Naive thymus-derived CD4-positive, alpha-beta T cell (primary cell): ENCODE measurements around the gene CDH6. TPM values are rescaled to one million over a fixed set of nuclear protein-coding genes. Genes with fewer than 3 reads are reported as not detected.

ENCODE experiments used
- ATAC-seq: fragments of 150-1000 bp; cut with Tn5 transposase; 2 replicates; pipeline ENCODE4 v1.10.0; 2021; ENCODE audit warnings: mild to moderate bottlenecking, moderate library complexity
- CTCF ChIA-PET: fragments of 350-600 bp; sonication (Branson Sonifier 250); formaldehyde crosslinking; loops from one replicate; lab custom pipeline; 2021; ENCODE audit warnings: antibody characterized with exemption; lab: Charles Lee
- POLR2A ChIA-PET: fragments of 350-600 bp; sonication (Branson Sonifier 250); formaldehyde crosslinking; loops from one replicate; lab custom pipeline; 2021; ENCODE audit warnings: antibody characterized with exemption, inconsistent platforms; lab: Charles Lee
- DNase-seq, 9 donors: peaks; one replicate each; pipeline versions ENCODE4 v3.0.0 to v3.0.0-alpha.2; 2020 to 2022; ENCODE audit warnings: mixed read lengths in 1 of 9
- H3K27ac ChIP-seq: one replicate; pipeline ENCODE4 v1.7.0; 2013; ENCODE audit warnings: mild to moderate bottlenecking, low read depth, low read length, moderate library complexity
- H3K27me3 ChIP-seq, 2 donors: one replicate each; pipeline ENCODE4 v1.7.0; 2013; ENCODE audit warnings: low read length in 2 of 2, mild to moderate bottlenecking in 2 of 2, moderate library complexity in 2 of 2; ENCODE audit not compliant: control insufficient read depth in 2 of 2, insufficient read depth in 2 of 2
- H3K36me3 ChIP-seq, 3 experiments: 1 replicate in 2 of 3; 2 replicates in 1 of 3; pipeline ENCODE4 v1.7.0; 2013; ENCODE audit warnings: low read length in 3 of 3, mild to moderate bottlenecking in 3 of 3, moderate library complexity in 1 of 3; ENCODE audit not compliant: insufficient read depth in 3 of 3, control insufficient read depth in 2 of 3
- H3K4me1 ChIP-seq, 2 donors: one replicate each; pipeline ENCODE4 v1.7.0; 2013; ENCODE audit warnings: low read length in 2 of 2, mild to moderate bottlenecking in 2 of 2, moderate library complexity in 1 of 2; ENCODE audit not compliant: control insufficient read depth in 2 of 2, insufficient read depth in 2 of 2
- H3K4me3 ChIP-seq: 2 replicates; pipeline ENCODE4 v1.7.0; 2013; ENCODE audit warnings: mild to moderate bottlenecking, low read length
- H3K9me3 ChIP-seq, 3 experiments: 1 replicate in 2 of 3; 2 replicates in 1 of 3; pipeline ENCODE4 v1.7.0; 2013; ENCODE audit warnings: low read length in 3 of 3; ENCODE audit not compliant: control insufficient read depth in 2 of 3
- H3K27ac Mint-ChIP-seq, 9 donors: one replicate each; pipeline ENCODE4 v1.8.0; 2020 to 2022; ENCODE audit warnings: mixed read lengths in 9 of 9, mild to moderate bottlenecking in 8 of 9, moderate library complexity in 5 of 9, inconsistent platforms in 2 of 9
- H3K27me3 Mint-ChIP-seq, 5 donors: one replicate each; pipeline ENCODE4 v1.8.0; 2021 to 2022; ENCODE audit warnings: mixed read lengths in 5 of 5, mild to moderate bottlenecking in 1 of 5
- H3K36me3 Mint-ChIP-seq, 5 donors: one replicate each; pipeline ENCODE4 v1.8.0; 2020 to 2022; ENCODE audit warnings: mixed read lengths in 5 of 5, mild to moderate bottlenecking in 3 of 5, inconsistent platforms in 1 of 5
- H3K4me1 Mint-ChIP-seq, 7 donors: one replicate each; pipeline ENCODE4 v1.8.0; 2020 to 2022; ENCODE audit warnings: mixed read lengths in 7 of 7, mild to moderate bottlenecking in 3 of 7, inconsistent platforms in 1 of 7
- H3K4me3 Mint-ChIP-seq, 10 donors: one replicate each; pipeline ENCODE4 v1.8.0; 2020 to 2022; ENCODE audit warnings: mild to moderate bottlenecking in 10 of 10, mixed read lengths in 10 of 10, moderate library complexity in 6 of 10, inconsistent platforms in 2 of 10
- H3K9me3 Mint-ChIP-seq, 11 donors: one replicate each; pipeline ENCODE4 v1.8.0; 2020 to 2022; ENCODE audit warnings: mixed read lengths in 11 of 11, mild to moderate bottlenecking in 4 of 11, inconsistent platforms in 1 of 11, moderate library complexity in 1 of 11
- intact Hi-C, 2 donors: fragments of 100-400 bp; cut with micrococcal nuclease; formaldehyde crosslinking; loops; one replicate each; pipeline ENCODE4 v1.15.1; 2023
- polyA plus RNA-seq, 2 donors: library from polyadenylated mRNA; unstranded; fragments of 300-500 nt; fragmentation: Illumina TruSeq; gene quantifications; one replicate each; pipeline ENCODE4 v1.2.3, GENCODE V29; 2021
- total RNA-seq, 6 experiments: library from RNA in 5 of 6; stranded (reverse) in 5 of 6; gene quantifications; 1 replicate in 5 of 6; 2 replicates in 1 of 6; pipeline ENCODE4 v1.2.3 and lab custom pipeline; 2021 to 2026

Gene CDH6
- total and polyA plus RNA-seq, 7 experiments from 2014 or later = not detected

DNA sequence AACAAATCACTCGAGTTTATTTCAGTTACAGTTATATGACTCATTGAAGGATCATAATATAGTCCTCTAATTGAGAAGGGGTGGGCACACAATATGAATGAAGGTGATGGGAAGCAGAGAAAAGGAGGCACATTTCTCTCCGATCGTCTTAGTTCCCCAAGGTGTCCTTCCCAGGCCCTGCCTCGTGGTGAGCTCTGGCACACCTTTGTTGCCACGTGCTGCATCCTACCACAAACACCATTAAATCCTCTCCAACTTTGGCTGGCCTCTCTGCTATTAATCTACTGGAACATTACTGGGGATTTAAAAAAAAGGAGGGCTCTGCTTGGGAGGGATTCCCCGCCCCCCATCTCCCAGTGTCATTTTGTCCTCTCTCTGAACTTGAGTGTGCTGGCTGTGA is 42.9 kb downstream of the CDH6 start:
- Mint-ChIP-seq H3K27ac (no peak overlapping the region), H3K27me3 (peaks cover 0 to 7% (median 0%) of the 10 kb centered on the region in 5 donors), H3K4me1 (no peaks in the 10 kb centered on the region), H3K36me3 (no peaks in the 10 kb centered on the region), H3K4me3 (no peak overlapping the region), H3K9me3 (peaks cover 0 to 4% (median 0%) of the 10 kb centered on the region in 11 donors)
- POLR2A ChIA-PET = no interaction called here
- Histone ChIP-seq H3K27me3 (no peaks in the 10 kb centered on the region), H3K27ac (no peak overlapping the region), H3K36me3 (no peaks in the 10 kb centered on the region), H3K9me3 (no peaks in the 10 kb centered on the region), H3K4me1 (no peaks in the 10 kb centered on the region), H3K4me3 (no peak overlapping the region)
- CTCF ChIA-PET = no interaction called here
- ATAC-seq (no peak), DNase-seq (no peak)
- intact Hi-C loops = no loop called here

DNA sequence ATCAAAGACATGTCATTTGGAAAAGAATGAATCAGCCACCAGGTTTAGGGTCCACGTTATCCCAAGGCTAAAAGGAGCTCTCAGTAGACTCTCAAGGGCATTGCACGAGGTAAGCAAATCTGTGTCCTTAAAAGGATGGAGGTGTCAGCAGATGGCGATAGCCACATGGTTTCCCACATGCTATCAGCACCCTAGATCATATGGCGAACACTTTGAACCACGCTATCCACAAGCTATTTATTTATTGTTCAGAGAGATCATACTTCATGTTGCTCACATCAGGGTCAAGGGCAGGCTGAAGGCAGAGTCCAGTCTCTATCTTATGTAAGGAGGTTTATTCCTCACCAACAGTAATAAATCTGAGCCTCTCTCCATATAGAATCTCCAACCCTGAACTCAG is 43.7 kb downstream of the CDH6 start:
- Mint-ChIP-seq H3K36me3 (no peaks in the 10 kb centered on the region), H3K4me3 (no peak overlapping the region), H3K27me3 (peaks cover 0 to 7% (median 0%) of the 10 kb centered on the region in 5 donors), H3K4me1 (no peaks in the 10 kb centered on the region), H3K27ac (no peak overlapping the region), H3K9me3 (peaks cover 0 to 4% (median 0%) of the 10 kb centered on the region in 11 donors)
- DNase-seq (no peak), ATAC-seq (no peak)
- H3K27ac ChIP-seq = no peak overlapping the region
- ChIA-PET CTCF (no interaction called here), POLR2A (no interaction called here)
- no peak overlapping the region for H3K4me3 ChIP-seq
- H3K4me1 ChIP-seq = no peaks in the 10 kb centered on the region
- H3K9me3 ChIP-seq = no peaks in the 10 kb centered on the region
- intact Hi-C loops = no loop called here
- no peaks in the 10 kb centered on the region for H3K36me3 ChIP-seq
- no peaks in the 10 kb centered on the region for H3K27me3 ChIP-seq

GRCh38 chr5:31238497-31238896 is 45.0 kb downstream of the CDH6 start:
- H3K27ac Mint-ChIP-seq = no peak overlapping the region
- CTCF ChIA-PET = no interaction called here
- H3K4me1 Mint-ChIP-seq = no peaks in the 10 kb centered on the region

DNA sequence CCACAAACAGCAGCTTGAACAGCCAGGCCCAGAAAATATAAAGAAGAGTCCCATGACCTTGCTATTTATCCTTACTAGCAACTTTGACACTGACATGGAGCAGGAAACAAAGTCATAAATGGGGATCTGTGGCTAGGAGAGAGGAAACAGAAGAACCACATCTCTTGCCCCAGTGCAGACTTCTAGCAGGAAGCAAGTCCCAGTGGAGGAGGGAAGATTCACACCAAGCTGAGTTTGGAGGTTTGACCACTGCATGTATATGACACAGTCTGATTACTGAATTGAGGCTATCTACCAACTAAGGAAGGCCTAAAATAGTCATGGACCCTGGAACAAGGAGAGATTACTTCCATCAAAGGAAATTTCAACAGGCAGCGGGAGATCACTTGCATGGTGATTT is 51.4 kb downstream of the CDH6 start:
- no peak overlapping the region for H3K4me3 Mint-ChIP-seq
- no peaks in the 10 kb centered on the region for H3K9me3 ChIP-seq
- no peak overlapping the region for H3K4me3 ChIP-seq
- H3K36me3 ChIP-seq = no peaks in the 10 kb centered on the region
- intact Hi-C loops = no loop called here
- H3K27me3 ChIP-seq = no peaks in the 10 kb centered on the region
- ATAC-seq = no peak
- peaks cover 0 to 5% (median 0%) of the 10 kb centered on the region in 11 donors for H3K9me3 Mint-ChIP-seq
- peaks cover 0 to 5% (median 0%) of the 10 kb centered on the region in 5 donors for H3K27me3 Mint-ChIP-seq
- no peak for DNase-seq
- POLR2A ChIA-PET = no interaction called here
- H3K27ac Mint-ChIP-seq = no peak overlapping the region
- no peak overlapping the region for H3K27ac ChIP-seq
- H3K36me3 Mint-ChIP-seq = no peaks in the 10 kb centered on the region
- no peaks in the 10 kb centered on the region for H3K4me1 Mint-ChIP-seq
- no peaks in the 10 kb centered on the region for H3K4me1 ChIP-seq
- CTCF ChIA-PET = no interaction called here

More at GRCh38 chr5:31238497-31238896, 45.0 kb downstream of the CDH6 start:
- H3K9me3 ChIP-seq = no peaks in the 10 kb centered on the region
- POLR2A ChIA-PET = no interaction called here
- DNase-seq (no peak), ATAC-seq (no peak)
- Mint-ChIP-seq H3K36me3 (no peaks in the 10 kb centered on the region), H3K4me3 (no peak overlapping the region), H3K27me3 (peaks cover 0 to 7% (median 0%) of the 10 kb centered on the region in 5 donors), H3K9me3 (peaks cover 0 to 3% (median 0%) of the 10 kb centered on the region in 11 donors)
- H3K4me3 ChIP-seq = no peak overlapping the region
- no peaks in the 10 kb centered on the region for H3K4me1 ChIP-seq
- no peaks in the 10 kb centered on the region for H3K27me3 ChIP-seq
- intact Hi-C loops = no loop called here
- H3K36me3 ChIP-seq = no peaks in the 10 kb centered on the region
- no peak overlapping the region for H3K27ac ChIP-seq

DNA sequence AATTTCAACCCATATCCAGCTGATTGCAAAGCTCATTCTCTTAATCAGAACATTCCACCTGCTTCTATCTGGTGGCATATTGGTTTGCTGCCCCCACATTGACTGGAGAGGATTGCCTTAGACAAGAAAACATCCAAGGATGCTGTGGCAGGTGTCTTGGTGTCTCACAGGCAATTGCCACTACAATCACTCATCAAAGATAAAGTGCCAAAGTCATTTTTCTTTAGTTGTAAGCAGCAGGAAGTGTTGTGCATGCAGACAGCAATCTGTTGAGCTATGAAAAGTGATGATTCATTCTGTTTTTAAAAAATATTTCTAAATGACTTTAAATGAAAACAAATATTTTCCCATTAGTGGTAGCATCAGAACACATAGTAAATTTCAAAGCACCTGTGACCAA is 53.9 kb downstream of the CDH6 start:
- POLR2A ChIA-PET = no interaction called here

GRCh38 chr5:31250201-31250600 is 56.7 kb downstream of the CDH6 start:
- Mint-ChIP-seq H3K27ac (no peak overlapping the region), H3K9me3 (peaks cover 0 to 9% (median 3%) of the 10 kb centered on the region in 11 donors), H3K4me1 (no peaks in the 10 kb centered on the region), H3K27me3 (peaks cover 0 to 5% (median 2%) of the 10 kb centered on the region in 5 donors), H3K4me3 (no peak overlapping the region), H3K36me3 (no peaks in the 10 kb centered on the region)
- Histone ChIP-seq H3K9me3 (no peaks in the 10 kb centered on the region), H3K4me3 (no peak overlapping the region), H3K27ac (no peak overlapping the region), H3K36me3 (no peaks in the 10 kb centered on the region), H3K27me3 (no peaks in the 10 kb centered on the region), H3K4me1 (no peaks in the 10 kb centered on the region)
- intact Hi-C loops = no loop called here
- DNase-seq (no peak), ATAC-seq (no peak)
- POLR2A ChIA-PET = no interaction called here
- CTCF ChIA-PET = no interaction called here

More for the DNA sequence above, 53.9 kb downstream of the CDH6 start:
- Mint-ChIP-seq H3K27ac (no peak overlapping the region), H3K4me1 (no peaks in the 10 kb centered on the region), H3K9me3 (peaks cover 0 to 13% (median 0%) of the 10 kb centered on the region in 11 donors), H3K4me3 (no peak overlapping the region), H3K27me3 (peaks cover 0 to 5% (median 0%) of the 10 kb centered on the region in 5 donors), H3K36me3 (no peaks in the 10 kb centered on the region)
- DNase-seq (no peak), ATAC-seq (no peak)
- Histone ChIP-seq H3K36me3 (no peaks in the 10 kb centered on the region), H3K4me3 (no peak overlapping the region), H3K4me1 (no peaks in the 10 kb centered on the region), H3K27me3 (no peaks in the 10 kb centered on the region), H3K9me3 (no peaks in the 10 kb centered on the region), H3K27ac (no peak overlapping the region)
- intact Hi-C loops = no loop called here
- CTCF ChIA-PET = no interaction called here

DNA sequence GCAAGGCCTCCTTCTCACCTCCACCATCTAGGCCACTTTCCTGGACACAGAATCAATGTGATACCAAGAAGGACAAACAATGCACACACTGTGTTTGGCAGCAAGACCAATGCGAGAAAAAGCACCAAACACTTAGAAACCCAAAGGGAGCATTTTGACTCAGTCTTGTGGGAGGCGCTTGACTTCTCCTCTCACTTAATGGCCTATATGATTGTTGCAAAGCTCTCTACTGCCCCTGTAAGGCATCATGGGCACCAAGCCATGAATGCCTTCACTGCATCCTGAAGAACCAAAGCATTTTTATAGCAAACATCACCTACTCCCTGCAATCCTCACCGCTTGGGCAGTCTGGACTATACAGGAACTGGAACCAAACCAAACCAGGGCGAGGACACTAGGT is 57.5 kb downstream of the CDH6 start:
- ChIA-PET POLR2A (no interaction called here), CTCF (no interaction called here)
- no peak for DNase-seq
- H3K9me3 Mint-ChIP-seq = peaks cover 0 to 9% (median 3%) of the 10 kb centered on the region in 11 donors
- H3K4me1 Mint-ChIP-seq = no peaks in the 10 kb centered on the region
- no peaks in the 10 kb centered on the region for H3K36me3 Mint-ChIP-seq
- no peak for ATAC-seq
- intact Hi-C loops = no loop called here
- H3K36me3 ChIP-seq = no peaks in the 10 kb centered on the region
- peaks cover 0 to 5% (median 2%) of the 10 kb centered on the region in 5 donors for H3K27me3 Mint-ChIP-seq
- no peaks in the 10 kb centered on the region for H3K4me1 ChIP-seq
- H3K27ac ChIP-seq = no peak overlapping the region
- no peaks in the 10 kb centered on the region for H3K9me3 ChIP-seq
- no peaks in the 10 kb centered on the region for H3K27me3 ChIP-seq
- H3K4me3 ChIP-seq = no peak overlapping the region
- H3K4me3 Mint-ChIP-seq = no peak overlapping the region
- no peak overlapping the region for H3K27ac Mint-ChIP-seq
